Measurements from ENCODE around the gene ZKSCAN1.
A peak's percentile ranks its signal among the peaks of the same experiment; 100 is the strongest.
"Not testable (repeated sequence)": the region's sequence is repeated elsewhere in the genome, so short reads cannot be mapped to it uniquely, and the experiment has no call there.

ZKSCAN1 gene

DNA sequence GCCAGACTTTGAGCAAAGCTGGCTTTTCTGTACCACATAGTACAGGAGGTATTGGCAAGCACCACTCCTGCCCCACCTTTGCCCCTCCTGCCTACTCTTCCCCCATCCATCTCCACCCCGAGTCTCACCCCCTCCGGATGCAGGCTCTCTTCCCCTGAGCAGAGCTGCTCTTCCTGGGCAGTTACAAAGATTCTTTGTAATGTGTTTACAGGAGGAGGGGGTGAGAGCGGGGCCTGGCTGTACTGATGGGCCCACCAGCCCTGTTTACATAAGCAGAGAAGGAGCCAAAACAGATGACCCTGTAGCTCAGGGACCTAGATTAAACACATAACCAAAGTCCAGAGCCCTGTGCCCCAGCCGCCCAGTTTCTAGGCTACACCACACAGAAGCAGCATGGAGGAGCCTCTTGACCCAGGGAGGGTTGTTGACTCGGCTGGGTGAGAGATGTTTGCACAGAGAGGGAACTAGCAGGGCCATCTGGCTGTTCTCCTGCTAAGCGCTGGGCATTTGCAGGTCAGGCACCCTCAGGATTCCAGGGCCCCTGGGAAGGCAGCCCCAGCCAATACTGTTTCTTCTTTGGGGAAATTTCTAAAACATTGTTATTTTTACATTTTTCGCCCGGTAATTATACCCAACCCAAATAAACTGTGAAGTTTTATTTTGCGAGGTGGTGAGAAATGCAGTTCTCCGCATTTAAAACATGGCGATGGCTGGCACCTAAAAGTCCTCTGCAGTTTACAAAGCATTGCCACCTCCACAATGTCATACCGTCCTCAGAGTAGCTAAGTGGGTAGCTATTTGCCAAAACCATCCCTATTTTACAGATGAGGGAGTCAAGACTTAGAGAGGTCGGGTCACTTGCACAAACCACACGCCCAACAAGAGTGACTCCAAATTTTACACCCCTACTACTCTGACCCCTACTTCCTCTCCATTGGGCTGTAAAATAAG, 11.4 kb upstream of the ZKSCAN1 start:
- peak; percentile 95 for DNase-seq

DNA sequence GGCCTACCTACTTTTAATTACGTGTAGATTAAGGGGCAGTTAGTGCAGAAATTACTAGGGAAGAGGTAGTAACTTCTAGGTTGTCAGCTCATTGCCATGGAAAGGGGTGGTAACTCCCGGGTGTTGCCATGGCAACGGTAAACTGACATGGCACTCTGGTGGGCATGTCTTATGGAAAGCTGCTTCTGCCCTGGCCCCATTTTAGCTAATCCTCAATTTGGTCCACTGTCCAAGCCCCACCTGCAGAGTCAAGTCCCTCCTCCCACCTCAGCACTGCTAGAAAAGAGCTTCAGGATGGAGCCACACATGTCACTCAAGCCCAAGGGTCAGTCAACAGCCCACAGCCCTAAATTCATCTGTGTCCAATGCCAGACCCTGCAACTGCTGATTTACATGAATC, 7.5 kb upstream of the ZKSCAN1 start:
- DNase-seq: peak; percentile 19

DNA sequence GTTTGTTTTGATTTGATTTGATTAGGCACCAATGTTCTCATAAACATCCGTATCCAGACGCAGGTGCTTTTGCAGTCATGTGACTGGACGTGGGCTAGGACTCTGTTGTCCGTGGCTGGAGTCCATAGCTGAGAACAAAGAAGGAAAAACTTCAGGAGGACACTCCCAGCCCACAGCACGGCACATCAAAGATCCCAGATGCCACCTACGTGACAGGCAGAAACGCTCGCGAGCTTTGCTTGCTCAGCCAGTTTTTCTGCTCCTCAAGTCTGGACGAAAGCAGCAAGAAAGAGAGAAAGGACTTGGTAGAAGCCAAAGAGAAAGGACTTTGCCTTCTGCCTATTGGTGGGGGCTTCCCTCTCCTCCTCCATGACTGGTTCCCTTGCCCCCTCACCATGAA, 6.9 kb upstream of the ZKSCAN1 start:
- DNase-seq: peak; percentile 37

DNA sequence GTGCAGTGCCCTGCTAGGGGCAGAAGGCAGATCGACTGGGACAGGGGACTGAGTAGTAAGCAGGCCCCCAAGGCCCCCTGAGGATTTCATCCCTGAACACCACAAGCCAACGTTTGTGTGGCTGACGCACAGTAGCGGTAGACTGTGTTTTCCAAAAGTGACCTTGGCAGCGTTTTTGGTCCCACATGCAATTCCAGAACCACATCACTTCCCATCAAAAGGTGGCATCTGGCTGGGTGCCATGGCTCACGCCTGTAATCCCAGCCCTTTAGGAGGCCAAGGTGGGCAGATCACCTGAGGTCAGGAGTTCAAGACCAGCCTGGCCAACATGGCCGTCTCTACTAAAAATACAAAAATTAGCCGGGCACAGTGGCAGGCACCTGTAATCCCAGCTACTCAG, 5.4 kb upstream of the ZKSCAN1 start:
- DNase-seq: not testable (repeated sequence)

DNA sequence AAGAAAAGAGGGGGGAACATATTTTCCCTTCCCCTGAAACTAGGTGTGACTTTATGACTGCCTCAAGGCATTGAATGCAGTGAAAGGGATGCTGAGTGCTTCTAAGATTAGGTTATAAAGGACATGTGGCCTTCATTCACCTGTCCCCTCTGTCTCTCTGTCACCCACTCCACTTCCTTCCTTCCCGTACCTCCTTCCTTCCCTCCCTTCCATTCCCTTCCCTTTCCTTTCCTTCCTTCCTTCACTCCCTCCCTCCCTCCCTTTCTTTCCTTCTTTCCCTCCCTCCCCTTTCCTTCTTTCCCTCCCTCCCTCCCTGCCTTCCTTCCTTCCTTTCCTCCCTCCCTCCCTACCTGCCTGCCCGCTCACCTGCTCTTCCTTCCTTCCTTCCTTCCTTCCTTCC, 4.5 kb upstream of the ZKSCAN1 start:
- DNase-seq: no peak

DNA sequence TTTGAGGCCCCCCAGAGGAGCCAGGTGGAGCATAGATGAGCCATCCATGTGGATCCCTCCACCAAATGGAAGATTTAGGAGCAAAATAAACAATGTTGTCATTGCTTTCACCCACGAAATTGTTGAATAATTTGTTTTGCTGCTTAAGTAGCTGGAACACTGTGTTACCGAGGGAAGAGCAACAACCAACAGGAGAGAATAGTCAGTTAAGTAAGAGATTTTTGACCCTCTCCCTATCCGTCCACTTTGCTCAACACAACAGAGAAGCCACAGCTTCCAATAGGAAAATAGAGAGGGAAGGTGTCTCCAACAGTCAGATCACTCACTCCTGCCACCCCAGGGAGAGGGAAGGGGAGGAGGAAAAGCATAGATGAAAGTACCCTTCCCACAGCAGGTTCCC, 3.9 kb upstream of the ZKSCAN1 start:
- DNase-seq: no peak

DNA sequence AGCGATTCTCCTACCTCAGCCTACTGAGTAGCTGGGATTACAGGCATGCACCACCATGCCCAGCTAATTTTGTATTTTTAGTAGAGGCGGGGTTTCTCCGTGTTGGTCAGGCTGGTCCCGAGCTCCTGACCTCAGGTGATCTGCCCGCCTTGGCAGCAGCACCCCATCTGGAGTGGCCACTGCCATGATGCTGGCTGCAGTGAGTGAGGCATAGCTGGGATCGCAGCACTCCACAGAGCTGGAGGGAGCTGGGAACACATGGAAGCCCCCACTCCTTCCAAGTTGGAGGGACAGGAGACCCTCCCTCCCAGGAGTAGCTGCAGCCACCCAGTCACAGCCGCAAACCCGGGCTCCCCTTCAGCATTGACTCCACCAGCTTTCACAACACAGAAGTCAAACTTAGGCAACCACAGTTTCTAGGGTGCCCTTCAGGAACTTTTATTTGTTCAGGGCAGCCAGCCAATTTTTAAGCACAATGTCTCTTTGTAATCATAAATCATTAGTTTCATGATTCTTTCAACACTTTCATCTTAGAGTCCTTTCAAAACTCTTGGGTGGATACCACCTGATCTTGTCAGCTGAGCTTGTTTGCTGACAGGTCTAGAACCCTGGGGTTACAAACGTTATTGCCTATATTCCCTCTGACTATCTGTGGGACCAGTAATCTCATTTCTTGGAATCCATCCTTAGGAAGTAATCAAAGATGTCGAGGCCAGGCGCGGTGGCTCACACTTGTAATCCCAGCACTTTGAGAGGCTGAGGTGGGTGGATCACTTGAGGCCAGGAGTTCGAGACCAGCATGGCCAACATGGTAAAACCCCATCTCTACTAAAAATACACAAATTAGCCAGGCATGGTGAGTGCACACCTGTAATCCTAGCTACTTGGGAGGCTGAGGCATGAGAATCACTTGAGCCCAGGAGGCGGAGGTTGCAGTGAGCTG, 2.7 kb upstream of the ZKSCAN1 start:
- not testable (repeated sequence) for DNase-seq

DNA sequence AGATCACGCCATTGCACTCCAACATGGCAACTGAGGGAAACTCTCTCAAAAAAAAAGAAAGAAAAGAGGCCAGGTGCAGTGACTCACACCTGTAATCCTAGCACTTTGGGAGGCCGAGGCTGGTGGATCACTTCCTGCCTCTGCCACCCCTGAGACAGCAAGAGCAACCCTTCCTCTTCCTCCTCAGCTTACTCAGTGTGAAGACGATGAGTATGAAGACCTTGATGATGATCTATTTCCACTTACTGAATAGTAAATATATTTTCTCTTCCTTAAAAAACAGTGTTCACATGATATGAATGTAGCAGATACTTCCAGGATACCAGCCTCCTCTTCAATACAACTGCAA, 2.1 kb upstream of the ZKSCAN1 start:
- no peak for DNase-seq

DNA sequence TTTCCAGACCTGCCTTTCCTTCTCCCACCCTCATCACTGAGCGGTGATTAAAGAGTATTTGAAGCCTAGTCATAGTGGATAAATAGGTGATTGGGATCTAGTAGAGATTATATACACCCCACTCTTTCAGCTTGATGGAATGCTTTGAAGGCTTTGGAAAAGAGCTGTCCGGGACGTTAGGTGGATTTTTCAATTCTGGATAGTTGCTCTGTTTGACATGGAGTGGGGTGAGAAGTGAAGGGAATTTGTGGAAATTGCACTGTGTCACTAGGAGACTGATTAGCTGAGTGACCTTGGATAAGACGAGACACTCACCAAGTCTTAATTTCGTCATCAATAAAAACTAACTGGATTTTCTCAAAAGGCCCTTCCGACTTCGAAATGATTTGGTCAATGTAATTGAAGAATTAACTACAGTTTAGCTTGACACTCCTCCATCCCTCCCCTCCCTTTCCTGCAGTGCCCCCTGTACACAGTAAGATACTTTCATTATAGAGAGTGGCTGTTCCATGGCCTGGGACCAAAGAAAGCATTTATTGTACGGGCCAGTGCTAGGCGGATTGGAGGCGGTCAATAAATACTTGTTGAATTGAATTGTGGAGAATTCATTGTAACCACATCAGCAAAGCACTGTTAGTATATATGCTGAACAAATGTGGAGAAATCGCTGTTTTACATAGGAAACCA, 962 bp downstream of the ZKSCAN1 start:
- DNase-seq: no peak

DNA sequence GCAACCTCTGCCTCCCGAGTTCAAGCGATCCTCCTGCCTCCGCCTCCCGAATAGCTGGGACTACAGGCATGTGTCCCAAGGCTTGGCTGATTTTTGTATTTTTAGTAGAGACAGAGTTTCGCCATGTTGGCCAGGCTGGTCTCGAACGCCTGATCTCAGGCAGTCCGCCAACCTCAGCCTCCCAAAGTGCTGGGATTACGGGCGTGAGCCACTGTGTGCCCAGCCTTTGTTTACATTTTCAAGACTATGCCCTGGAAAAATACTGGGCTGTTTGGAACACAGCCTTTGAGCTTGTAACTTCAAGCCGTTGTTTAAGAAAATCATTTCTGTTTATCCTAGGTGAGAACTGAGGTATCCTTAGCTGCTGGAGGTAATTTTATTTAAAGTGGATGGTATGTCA, 1.9 kb downstream of the ZKSCAN1 start:
- no peak for DNase-seq

DNA sequence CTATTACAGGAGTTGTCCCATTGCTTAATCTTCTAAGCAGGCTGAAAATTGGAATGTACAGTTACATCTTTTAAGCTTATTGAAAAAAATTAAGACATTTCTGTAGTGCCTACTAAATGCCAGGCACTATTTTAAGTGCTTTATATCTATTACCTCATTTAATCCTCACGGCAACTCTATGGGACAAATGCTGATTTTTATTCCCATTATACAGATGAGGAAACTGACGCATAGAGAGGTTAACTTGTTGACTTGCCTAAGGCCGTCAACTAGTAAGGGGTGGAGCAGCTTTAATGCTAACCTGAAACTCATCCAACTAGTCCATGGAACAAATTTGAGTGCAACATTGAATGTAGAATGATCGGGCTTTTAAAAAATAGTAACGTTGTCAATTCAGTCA, 2.5 kb downstream of the ZKSCAN1 start:
- DNase-seq: no peak

DNA sequence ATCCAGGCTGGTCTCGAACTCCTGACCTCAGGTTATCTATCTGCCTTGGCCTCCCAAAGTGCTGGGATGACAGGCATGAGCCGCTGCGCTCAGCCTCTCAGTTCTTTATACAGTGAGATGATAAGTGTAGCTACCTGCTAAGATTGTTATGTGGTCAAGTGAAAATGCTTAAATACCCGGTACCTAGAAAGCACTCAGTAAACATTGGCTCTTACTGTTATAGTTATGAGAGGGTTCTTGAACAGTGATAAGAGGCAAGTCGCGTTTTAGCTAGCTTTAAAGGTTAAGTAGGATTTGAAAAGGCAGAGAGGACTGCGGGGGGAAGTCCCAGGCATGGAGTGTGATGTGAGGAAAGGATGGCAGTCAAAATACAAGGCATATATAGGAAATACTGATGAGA, 4.5 kb downstream of the ZKSCAN1 start:
- no peak for DNase-seq

DNA sequence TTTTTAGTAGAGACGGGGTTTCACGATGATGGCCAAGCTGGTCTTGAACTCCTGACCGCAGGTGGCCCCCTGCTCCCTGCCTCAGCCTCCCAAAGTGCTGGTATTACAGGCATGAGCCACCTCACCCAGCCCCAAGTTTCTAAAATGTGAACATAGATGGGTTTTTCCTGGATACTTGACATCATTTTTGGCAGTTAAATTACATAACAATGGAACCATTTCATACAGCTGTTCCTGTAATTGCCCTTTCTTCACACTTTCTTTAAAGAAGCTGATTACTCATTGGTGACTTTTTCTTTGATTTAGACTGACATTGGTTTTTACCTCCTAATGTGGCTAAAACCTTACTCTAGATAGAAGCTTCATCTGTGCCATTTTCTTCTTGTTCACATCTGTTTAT, 5.9 kb downstream of the ZKSCAN1 start:
- DNase-seq: no peak

DNA sequence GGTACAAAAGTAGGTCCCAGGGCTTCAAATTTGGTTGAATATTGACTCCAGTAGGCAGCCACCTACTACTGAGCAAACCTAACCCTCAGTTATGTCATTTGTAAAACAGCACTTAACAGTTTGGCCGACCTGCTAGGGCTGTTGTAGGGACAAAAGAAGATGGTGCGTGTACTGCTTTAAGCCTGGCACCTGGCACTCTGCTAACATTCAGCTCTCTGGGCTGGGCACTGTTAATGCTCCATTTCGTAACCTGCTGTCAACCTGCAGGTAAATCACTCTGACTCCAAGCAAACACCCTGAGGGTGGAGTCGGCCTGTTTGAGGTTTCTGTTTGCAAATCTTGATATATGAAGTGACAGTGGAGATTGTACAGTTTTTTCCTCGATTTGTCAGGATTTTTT, 7.2 kb downstream of the ZKSCAN1 start:
- DNase-seq: peak; percentile 78

DNA sequence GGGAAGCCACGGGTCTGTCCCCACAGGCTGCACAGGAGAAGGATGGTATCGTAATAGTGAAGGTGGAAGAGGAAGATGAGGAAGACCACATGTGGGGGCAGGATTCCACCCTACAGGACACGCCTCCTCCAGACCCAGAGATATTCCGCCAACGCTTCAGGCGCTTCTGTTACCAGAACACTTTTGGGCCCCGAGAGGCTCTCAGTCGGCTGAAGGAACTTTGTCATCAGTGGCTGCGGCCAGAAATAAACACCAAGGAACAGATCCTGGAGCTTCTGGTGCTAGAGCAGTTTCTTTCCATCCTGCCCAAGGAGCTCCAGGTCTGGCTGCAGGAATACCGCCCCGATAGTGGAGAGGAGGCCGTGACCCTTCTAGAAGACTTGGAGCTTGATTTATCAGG, 8.1 kb downstream of the ZKSCAN1 start:
- no peak for DNase-seq

DNA sequence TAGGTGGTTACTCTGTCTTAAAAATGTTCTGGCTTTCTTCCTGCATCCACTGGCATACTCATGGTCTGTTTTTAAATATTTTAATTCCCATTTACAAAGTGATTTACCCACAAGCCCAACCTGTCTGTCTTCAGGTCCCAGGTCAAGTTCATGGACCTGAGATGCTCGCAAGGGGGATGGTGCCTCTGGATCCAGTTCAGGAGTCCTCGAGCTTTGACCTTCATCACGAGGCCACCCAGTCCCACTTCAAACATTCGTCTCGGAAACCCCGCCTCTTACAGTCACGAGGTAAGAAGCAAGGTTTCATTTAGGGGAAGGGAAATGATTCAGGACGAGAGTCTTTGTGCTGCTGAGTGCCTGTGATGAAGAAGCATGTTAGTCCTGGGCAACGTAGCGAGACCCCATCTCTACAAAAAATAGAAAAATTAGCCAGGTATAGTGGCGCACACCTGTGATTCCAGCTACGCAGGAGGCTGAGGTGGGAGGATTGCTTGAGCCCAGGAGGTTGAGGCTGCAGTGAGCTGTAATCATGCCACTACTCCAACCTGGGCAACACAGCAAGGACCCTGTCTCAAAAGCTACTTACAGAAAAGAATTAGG, 8.7 kb downstream of the ZKSCAN1 start:
- no peak for DNase-seq

DNA sequence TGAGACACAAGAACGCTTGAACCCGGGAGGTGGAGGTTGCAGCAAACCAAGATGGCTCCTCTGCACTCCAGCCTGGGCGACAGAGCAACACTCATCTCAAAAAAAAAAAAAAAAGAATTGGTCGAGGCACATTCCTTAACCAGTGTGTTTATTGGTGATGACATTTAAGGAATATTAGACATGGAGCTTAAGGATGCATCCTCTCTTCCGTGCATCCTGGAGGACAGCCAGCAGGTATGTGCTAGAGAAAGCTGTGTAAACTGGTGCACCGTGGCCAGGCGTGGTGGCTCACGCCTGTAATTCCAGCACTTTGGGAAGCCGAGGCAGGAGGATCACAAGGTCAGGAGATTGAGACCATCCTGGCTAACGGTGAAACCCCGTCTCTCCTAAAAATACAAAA, 11.8 kb downstream of the ZKSCAN1 start:
- no peak for DNase-seq

DNA sequence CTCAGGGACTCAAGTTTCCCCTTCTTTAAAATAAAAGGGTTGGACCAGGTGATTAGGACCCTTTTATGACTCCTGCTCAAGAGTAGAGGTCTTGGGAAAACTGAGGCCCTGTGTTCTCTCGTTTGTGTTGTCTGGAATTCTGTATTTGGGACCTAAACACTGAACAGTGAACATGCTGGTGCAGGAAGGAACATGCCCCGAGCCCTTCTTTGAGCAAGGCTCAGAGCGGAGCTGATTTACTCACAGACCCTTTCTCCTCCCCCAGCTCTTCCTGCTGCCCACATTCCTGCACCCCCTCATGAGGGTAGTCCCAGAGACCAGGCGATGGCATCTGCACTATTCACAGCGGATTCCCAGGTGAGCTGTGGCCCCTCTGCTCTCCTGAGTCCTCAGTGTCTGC, 14.2 kb downstream of the ZKSCAN1 start:
- no peak for DNase-seq

DNA sequence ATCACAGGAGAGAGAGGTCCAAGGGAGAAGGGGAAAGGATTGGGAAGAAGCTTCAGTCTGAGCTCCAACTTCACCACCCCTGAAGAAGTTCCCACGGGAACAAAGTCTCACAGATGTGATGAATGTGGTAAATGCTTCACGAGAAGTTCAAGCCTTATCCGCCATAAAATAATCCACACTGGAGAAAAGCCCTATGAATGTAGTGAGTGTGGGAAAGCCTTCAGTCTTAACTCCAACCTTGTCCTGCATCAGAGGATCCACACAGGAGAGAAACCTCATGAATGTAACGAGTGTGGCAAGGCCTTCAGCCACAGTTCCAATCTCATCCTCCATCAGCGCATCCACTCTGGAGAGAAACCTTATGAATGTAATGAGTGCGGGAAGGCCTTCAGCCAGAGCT, 18.1 kb downstream of the ZKSCAN1 start:
- DNase-seq: no peak

DNA sequence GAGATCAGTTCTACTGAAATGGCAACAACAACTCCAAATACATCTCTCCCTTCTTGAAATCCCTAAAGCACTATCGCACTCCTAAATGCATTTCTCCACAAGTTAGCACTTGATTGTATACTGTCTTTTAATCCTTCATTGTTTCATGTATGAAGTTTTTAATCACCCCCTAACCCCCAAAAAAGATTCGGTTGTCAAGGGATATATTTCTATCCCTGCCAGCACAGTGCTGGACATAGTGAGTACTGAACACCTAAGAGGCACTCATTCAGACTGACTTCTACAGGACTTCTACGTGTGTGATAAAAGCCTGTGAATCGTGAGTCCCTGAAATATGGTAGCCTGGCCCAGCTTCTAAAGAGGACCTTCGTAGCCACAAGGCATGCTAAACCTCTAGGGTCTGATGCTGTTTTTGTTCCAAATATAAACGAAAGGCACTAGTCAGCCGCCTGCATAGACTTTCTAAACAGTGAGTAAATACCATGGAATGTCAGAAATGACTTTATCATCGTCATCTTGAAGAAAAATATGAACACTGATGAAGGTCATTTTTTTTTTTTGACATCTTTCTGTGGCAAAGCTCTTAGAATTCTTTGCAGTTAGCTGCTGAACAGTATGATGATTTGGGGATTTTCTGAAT, 19.6 kb downstream of the ZKSCAN1 start:
- DNase-seq: no peak

DNA sequence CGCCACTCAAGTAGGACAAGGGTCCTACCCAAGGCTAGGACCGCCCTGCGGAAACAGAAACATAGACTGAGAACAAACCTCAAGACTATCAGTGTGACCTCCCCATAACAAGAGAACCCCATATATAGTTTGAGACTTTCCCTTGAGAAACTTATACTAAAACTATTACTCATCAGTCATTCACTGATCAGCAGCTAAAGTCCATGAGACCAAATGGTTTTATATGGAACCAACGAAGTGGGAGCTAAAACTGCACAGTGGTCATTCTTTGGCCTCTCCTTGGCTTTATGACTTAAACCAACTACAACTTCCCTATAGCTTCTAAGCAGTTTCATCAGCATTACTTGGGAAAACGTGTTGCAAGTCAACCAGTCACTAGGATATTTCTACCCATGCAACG, 20.5 kb downstream of the ZKSCAN1 start:
- no peak for DNase-seq

DNA sequence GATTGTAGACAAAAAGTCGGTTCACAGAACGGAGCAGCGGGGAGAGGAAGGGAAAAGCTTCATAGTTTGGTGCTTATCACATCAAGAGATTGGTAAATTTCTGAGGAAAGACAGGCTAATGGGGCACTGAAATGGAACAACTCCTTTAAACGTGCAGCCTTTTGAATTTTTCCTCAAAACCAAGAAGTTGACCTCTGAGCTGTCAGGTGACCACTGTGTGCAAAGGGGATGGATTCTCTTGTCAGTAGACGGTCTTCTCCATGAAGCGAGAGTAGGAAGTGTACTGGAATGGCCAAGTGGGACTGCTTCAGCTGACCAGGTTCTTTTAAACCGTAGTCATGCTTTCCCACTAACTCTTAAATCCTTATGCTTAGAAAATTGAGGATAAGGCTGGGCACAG, 22.9 kb downstream of the ZKSCAN1 start:
- no peak for DNase-seq

Measured in NCI-H774 (cell line).